ENCODE results near the gene HPX. TPM values are rescaled to one million over a fixed set of nuclear protein-coding genes. Genes with fewer than 3 reads are reported as not detected.

The HPX gene
- total RNA-seq, 4 donors from 2014 or later, result 0.29 to 28.6 (median 1.1) TPM; not detected in 1

DNA sequence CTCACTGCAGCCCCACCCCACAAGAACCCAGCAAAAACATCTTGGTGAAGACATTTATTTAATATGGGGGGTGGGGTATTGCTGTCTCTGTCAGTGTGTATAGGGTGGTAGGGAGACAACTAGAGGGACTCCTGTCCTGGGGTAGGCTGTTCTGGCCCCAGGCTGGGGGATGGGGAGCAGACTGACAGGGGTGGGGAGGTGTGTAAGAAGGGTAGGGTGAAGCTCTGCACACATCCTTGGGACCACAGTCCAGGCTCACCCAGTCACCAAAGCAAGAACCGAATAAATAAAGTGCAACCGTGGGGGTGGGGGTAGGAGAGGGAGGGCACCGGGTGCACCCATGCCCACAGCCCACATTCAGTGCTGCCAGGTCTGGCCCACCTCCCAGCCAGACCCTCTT lies 7.8 kb upstream of the HPX start:
- Histone ChIP-seq H3K27ac (no peak overlapping the region), H3K9me3 (no peaks in the 10 kb centered on the region), H3K4me3 (no peak overlapping the region), H3K36me3 (no peaks in the 10 kb centered on the region), H3K27me3 (no peaks in the 10 kb centered on the region), H3K4me1 (no peaks in the 10 kb centered on the region)
- no peak for DNase-seq
- intact Hi-C loops (cut with DNase I; ENCODE audit: low total_unique reads), result loop anchor here (10.0 kb wide), 1 partner anchor 56 kb away; no protein-coding TSS in a partner anchor
- TF ChIP-seq POLR2A (IDR thresholded peaks at IDR 0.05), result no peak
- TF ChIP-seq, protein P1, sequence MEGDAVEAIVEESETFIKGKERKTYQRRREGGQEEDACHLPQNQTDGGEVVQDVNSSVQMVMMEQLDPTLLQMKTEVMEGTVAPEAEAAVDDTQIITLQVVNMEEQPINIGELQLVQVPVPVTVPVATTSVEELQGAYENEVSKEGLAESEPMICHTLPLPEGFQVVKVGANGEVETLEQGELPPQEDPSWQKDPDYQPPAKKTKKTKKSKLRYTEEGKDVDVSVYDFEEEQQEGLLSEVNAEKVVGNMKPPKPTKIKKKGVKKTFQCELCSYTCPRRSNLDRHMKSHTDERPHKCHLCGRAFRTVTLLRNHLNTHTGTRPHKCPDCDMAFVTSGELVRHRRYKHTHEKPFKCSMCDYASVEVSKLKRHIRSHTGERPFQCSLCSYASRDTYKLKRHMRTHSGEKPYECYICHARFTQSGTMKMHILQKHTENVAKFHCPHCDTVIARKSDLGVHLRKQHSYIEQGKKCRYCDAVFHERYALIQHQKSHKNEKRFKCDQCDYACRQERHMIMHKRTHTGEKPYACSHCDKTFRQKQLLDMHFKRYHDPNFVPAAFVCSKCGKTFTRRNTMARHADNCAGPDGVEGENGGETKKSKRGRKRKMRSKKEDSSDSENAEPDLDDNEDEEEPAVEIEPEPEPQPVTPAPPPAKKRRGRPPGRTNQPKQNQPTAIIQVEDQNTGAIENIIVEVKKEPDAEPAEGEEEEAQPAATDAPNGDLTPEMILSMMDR (IDR thresholded peaks at IDR 0.05), result no peak

DNA sequence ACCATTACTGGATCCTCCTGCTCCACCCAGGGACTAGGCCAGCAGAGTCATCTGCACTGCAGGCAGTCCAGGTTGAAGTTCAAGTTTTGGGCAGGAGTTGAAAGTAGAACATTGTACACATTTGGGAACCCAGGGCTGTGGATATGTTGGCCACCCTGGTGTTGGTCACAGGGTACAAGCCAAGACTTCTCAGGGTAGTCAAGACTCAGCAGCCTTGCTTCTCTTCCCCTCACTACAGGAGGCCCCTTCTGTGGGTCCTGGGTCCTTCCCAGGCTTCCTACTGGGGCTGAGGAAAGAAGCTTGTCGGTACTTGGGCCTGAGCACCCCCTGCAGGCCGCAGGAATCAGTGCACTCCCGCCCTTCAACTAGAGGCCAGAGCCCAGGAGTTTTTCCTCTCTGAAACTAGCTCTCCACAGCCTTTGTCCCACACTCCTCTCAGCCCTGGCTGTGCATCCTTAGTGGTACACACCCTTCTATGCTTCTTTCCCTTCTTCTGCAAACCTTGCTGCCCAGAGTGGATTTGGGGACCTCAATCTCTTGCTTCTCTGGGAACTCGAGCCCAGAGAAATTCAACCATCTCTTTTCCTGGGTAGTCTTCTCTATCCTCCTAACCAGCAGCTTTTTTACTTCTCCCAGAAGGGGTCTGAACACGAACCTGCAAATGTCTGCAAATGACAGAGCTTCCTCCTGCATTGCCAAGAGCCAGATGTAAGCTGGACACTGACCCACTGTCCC lies 2.6 kb upstream of the HPX start:
- Histone ChIP-seq H3K4me1 (no peaks in the 10 kb centered on the region), H3K4me3 (no peak overlapping the region), H3K27me3 (no peaks in the 10 kb centered on the region), H3K9me3 (no peaks in the 10 kb centered on the region), H3K36me3 (no peaks in the 10 kb centered on the region), H3K27ac (no peak overlapping the region)
- intact Hi-C loops (cut with DNase I; ENCODE audit: low total_unique reads), result loop anchor here (5.0 to 10.0 kb wide), 2 partner anchors 61 to 66 kb away; no protein-coding TSS in a partner anchor
- DNase-seq, result peak; percentile 52 to 54
- TF ChIP-seq, protein P1 (IDR thresholded peaks at IDR 0.05), result peak; percentile 66 to 84 (median 80)
- TF ChIP-seq POLR2A (IDR thresholded peaks at IDR 0.05), result no peak

- no peak overlapping the region for H3K27ac ChIP-seq
- H3K4me3 ChIP-seq, result no peak overlapping the region
- TF ChIP-seq, protein P1 (IDR thresholded peaks at IDR 0.05), result no peak
- no peak for TF ChIP-seq POLR2A (IDR thresholded peaks at IDR 0.05)
- intact Hi-C loops (cut with DNase I; ENCODE audit: low total_unique reads), result loop anchor here (5.0 to 10.0 kb wide), 2 partner anchors 62 to 65 kb away; no protein-coding TSS in a partner anchor
- no peaks in the 10 kb centered on the region for H3K9me3 ChIP-seq
- DNase-seq, result no peak
- H3K36me3 ChIP-seq, result no peaks in the 10 kb centered on the region
- H3K4me1 ChIP-seq, result no peaks in the 10 kb centered on the region
- H3K27me3 ChIP-seq, result no peaks in the 10 kb centered on the region
These were observed 1.7 kb upstream of the HPX start for GRCh38 chr11:6442441-6442840.

DNA sequence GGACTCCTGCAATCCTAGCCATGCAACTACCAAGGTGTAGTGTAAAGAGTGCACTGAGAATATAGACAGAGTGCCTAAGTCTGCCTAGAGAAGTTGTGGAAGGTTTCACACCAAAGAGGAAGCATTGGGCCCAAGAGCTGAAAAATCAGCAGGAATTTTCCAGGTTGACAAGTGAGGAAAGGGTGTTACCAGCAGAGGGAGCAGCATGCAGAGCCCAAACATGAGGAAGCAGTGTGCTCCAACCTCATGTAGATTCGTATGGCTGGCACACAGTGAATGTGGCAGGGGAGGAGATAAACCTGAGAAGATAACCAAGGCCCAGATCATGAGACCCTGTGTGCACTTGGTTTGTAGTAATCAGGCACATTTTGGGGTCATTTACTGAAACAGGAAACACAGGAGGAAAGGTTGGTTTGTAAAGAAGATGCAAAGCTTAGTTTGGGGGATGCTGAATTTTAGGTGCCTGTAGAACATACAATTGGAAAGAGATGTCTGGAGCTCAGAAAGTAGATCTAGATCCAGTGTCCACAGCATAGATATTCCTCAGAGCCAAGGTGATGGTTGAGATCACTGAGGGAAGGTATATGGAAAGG lies 1.7 kb downstream of the HPX start:
- H3K36me3 ChIP-seq, result no peaks in the 10 kb centered on the region
- TF ChIP-seq POLR2A (IDR thresholded peaks at IDR 0.05), result no peak
- TF ChIP-seq, protein P1 (IDR thresholded peaks at IDR 0.05), result peak in 3 of 4 experiments; percentile 20 to 47 (median 40)
- DNase-seq, result peak in 1 of 2 donors; percentile 28
- no peak overlapping the region for H3K27ac ChIP-seq
- intact Hi-C loops (cut with DNase I; ENCODE audit: low total_unique reads), result no loop called here
- no peaks in the 10 kb centered on the region for H3K9me3 ChIP-seq
- no peaks in the 10 kb centered on the region for H3K27me3 ChIP-seq
- no peak overlapping the region for H3K4me3 ChIP-seq
- H3K4me1 ChIP-seq, result no peaks in the 10 kb centered on the region

- H3K4me1 ChIP-seq, result no peaks in the 10 kb centered on the region
- H3K9me3 ChIP-seq, result no peaks in the 10 kb centered on the region
These were observed 2.8 kb downstream of the HPX start for GRCh38 chr11:6437993-6438392.

More at GRCh38 chr11:6437993-6438392, 2.8 kb downstream of the HPX start:
- no peaks in the 10 kb centered on the region for H3K36me3 ChIP-seq
- no peak overlapping the region for H3K4me3 ChIP-seq
- no peak overlapping the region for H3K27ac ChIP-seq
- H3K27me3 ChIP-seq, result no peaks in the 10 kb centered on the region
- no peak for DNase-seq
- intact Hi-C loops (cut with DNase I; ENCODE audit: low total_unique reads), result no loop called here
- TF ChIP-seq, protein P1 (IDR thresholded peaks at IDR 0.05), result no peak
